Kidney capillary endothelial cell (primary cell): ENCODE measurements around the gene POU2AF2.
"Not testable (repeated sequence)": the region's sequence is repeated elsewhere in the genome, so short reads cannot be mapped to it uniquely, and the experiment has no call there.

Experiments used
- DNase-seq: peaks from one replicate; pipeline ENCODE4 v3.0.0-alpha.2; 2018; ENCODE audit warnings: low spot score

The POU2AF2 gene

GRCh38 chr11:111258046-111258445, 12.5 kb downstream of the POU2AF2 start:
- DNase-seq = no peak

- DNase-seq = no peak
Observed at GRCh38 chr11:111259896-111260295, 14.4 kb downstream of the POU2AF2 start.

- DNase-seq = no peak
Observed at GRCh38 chr11:111260811-111261210, 15.3 kb downstream of the POU2AF2 start.

GRCh38 chr11:111264646-111265045, 19.1 kb downstream of the POU2AF2 start:
- no peak for DNase-seq

GRCh38 chr11:111265421-111265820, 19.9 kb downstream of the POU2AF2 start:
- no peak for DNase-seq

GRCh38 chr11:111268303-111268702, 22.8 kb downstream of the POU2AF2 start:
- not testable (repeated sequence) for DNase-seq

GRCh38 chr11:111269146-111269868, 23.8 kb downstream of the POU2AF2 start:
- DNase-seq = no peak

GRCh38 chr11:111272420-111272819, 26.9 kb downstream of the POU2AF2 start:
- no peak for DNase-seq

- DNase-seq = no peak
Observed at GRCh38 chr11:111282562-111283075, 37.1 kb downstream of the POU2AF2 start.

- no peak for DNase-seq
Observed at GRCh38 chr11:111283945-111284481, 38.5 kb downstream of the POU2AF2 start.

- no peak for DNase-seq
Observed at GRCh38 chr11:111285189-111286091, 39.9 kb downstream of the POU2AF2 start.

GRCh38 chr11:111291764-111292163, 46.2 kb downstream of the POU2AF2 start:
- DNase-seq = no peak

GRCh38 chr11:111292408-111292807, 46.9 kb downstream of the POU2AF2 start:
- not testable (repeated sequence) for DNase-seq

- DNase-seq = no peak
Observed at GRCh38 chr11:111296196-111296595, 50.7 kb downstream of the POU2AF2 start.

GRCh38 chr11:111297696-111298095, 52.2 kb downstream of the POU2AF2 start:
- DNase-seq = no peak

- no peak for DNase-seq
Observed at GRCh38 chr11:111298413-111299100, 53.0 kb downstream of the POU2AF2 start, which contains the start of gene POU2AF3. Gene POU2AF3 (plus strand): TSS chr11:111298546. CDS start chr11:111298582, 36 bp downstream.

- DNase-seq = no peak
Observed at GRCh38 chr11:111299101-111300026, 53.8 kb downstream of the POU2AF2 start.

- no peak for DNase-seq
Observed at GRCh38 chr11:111300569-111300968, 55.0 kb downstream of the POU2AF2 start.

GRCh38 chr11:111301004-111301841, 55.7 kb downstream of the POU2AF2 start:
- no peak for DNase-seq

- DNase-seq = no peak
Observed at GRCh38 chr11:111301842-111302118, 56.3 kb downstream of the POU2AF2 start.
